KMS-11 (cell line): Measurements from ENCODE around the gene CX3CL1.

Experiments
- H2AFZ ChIP-seq: fragments of 200-600 bp; sonication (generic); 2 replicates; pipeline ENCODE4 v1.6.1; 2016; ENCODE audit warnings: antibody characterized with exemption, mixed run types, low read depth
- H3K27ac ChIP-seq: fragments of 200-600 bp; sonication (generic); 2 replicates; pipeline ENCODE4 v1.6.1; 2016; ENCODE audit warnings: mild to moderate bottlenecking, mixed run types
- H3K27me3 ChIP-seq: fragments of 200-600 bp; sonication (generic); 2 replicates; pipeline ENCODE4 v1.6.1; 2017; ENCODE audit warnings: mild to moderate bottlenecking, low read depth, mixed run types, moderate library complexity; ENCODE audit not compliant: insufficient read depth
- H3K36me3 ChIP-seq: fragments of 200-600 bp; sonication (generic); 2 replicates; pipeline ENCODE4 v1.6.1; 2017; ENCODE audit warnings: mild to moderate bottlenecking, mixed run types; ENCODE audit not compliant: insufficient read depth
- H3K4me1 ChIP-seq: fragments of 200-600 bp; sonication (generic); 2 replicates; pipeline ENCODE4 v1.6.1; 2016; ENCODE audit warnings: mild to moderate bottlenecking, low read depth, mixed run types; ENCODE audit not compliant: poor library complexity, severe bottlenecking
- H3K4me2 ChIP-seq: fragments of 200-600 bp; sonication (generic); 2 replicates; pipeline ENCODE4 v1.7.0; 2016; ENCODE audit warnings: mild to moderate bottlenecking, mixed run types
- H3K4me3 ChIP-seq: fragments of 200-600 bp; sonication (generic); IDR thresholded peaks from 2 replicates; pipeline ENCODE4 v1.6.1; 2017; ENCODE audit warnings: low read depth, low read length, mixed read lengths; ENCODE audit not compliant: insufficient read depth
- H3K79me2 ChIP-seq: fragments of 200-600 bp; sonication (generic); 2 replicates; pipeline ENCODE4 v1.6.1; 2016; ENCODE audit warnings: low read depth, mixed run types; ENCODE audit not compliant: insufficient read depth
- H3K9ac ChIP-seq: fragments of 200-600 bp; sonication (generic); 2 replicates; pipeline ENCODE4 v1.6.1; 2016; ENCODE audit warnings: mild to moderate bottlenecking, mixed run types
- H4K20me1 ChIP-seq: fragments of 200-600 bp; sonication (generic); 2 replicates; pipeline ENCODE4 v1.6.1; 2016; ENCODE audit warnings: mild to moderate bottlenecking, mixed run types; ENCODE audit not compliant: insufficient read depth
- CTCF ChIP-seq: fragments of 200-600 bp; sonication (generic); conservative IDR thresholded peaks from 2 replicates; pipeline ENCODE4 v1.6.1; 2017; ENCODE audit warnings: low read depth, mild to moderate bottlenecking, antibody characterized with exemption, low read length, moderate library complexity, mixed read lengths

CX3CL1 gene

GRCh38 chr16:57389087-57389468 is 16.8 kb downstream of the CX3CL1 start:
- Histone ChIP-seq H3K4me2 (no peak overlapping the region), H4K20me1 (no peaks in the 10 kb centered on the region), H3K36me3 (no peaks in the 10 kb centered on the region), H3K4me1 (no peaks in the 10 kb centered on the region), H3K79me2 (no peaks in the 10 kb centered on the region), H3K9ac (no peak overlapping the region), H3K27ac (no peak overlapping the region), H3K4me3 (no peak overlapping the region), H3K27me3 (no peaks in the 10 kb centered on the region), H2AFZ (no peak overlapping the region)
- TF ChIP-seq CTCF, result no peak

GRCh38 chr16:57390636-57391295 is 18.5 kb downstream of the CX3CL1 start:
- Histone ChIP-seq H3K9ac (no peak overlapping the region), H4K20me1 (no peaks in the 10 kb centered on the region), H3K4me2 (no peak overlapping the region), H3K79me2 (no peaks in the 10 kb centered on the region), H3K27me3 (no peaks in the 10 kb centered on the region), H3K4me3 (no peak overlapping the region), H3K27ac (no peak overlapping the region), H3K4me1 (no peaks in the 10 kb centered on the region), H3K36me3 (no peaks in the 10 kb centered on the region), H2AFZ (no peak overlapping the region)
- TF ChIP-seq CTCF, result no peak

- TF ChIP-seq CTCF, result no peak
- no peak overlapping the region for H2AFZ ChIP-seq
- H3K27me3 ChIP-seq, result no peaks in the 10 kb centered on the region
- H3K79me2 ChIP-seq, result no peaks in the 10 kb centered on the region
- H3K27ac ChIP-seq, result no peak overlapping the region
- H3K4me2 ChIP-seq, result no peak overlapping the region
- no peaks in the 10 kb centered on the region for H3K4me1 ChIP-seq
- H4K20me1 ChIP-seq, result no peaks in the 10 kb centered on the region
- H3K4me3 ChIP-seq, result no peak overlapping the region
- H3K36me3 ChIP-seq, result no peaks in the 10 kb centered on the region
- no peak overlapping the region for H3K9ac ChIP-seq
Observed at GRCh38 chr16:57391300-57391699, 19.0 kb downstream of the CX3CL1 start.

- Histone ChIP-seq H3K27ac (no peak overlapping the region), H3K79me2 (no peaks in the 10 kb centered on the region), H3K9ac (no peak overlapping the region), H3K4me2 (no peak overlapping the region), H3K36me3 (no peaks in the 10 kb centered on the region), H3K4me1 (no peaks in the 10 kb centered on the region), H3K4me3 (no peak overlapping the region), H2AFZ (no peak overlapping the region), H4K20me1 (no peaks in the 10 kb centered on the region), H3K27me3 (no peaks in the 10 kb centered on the region)
- TF ChIP-seq CTCF, result no peak
Observed at GRCh38 chr16:57391708-57392107, 19.4 kb downstream of the CX3CL1 start.
